AG09309 (cell line): ENCODE results near the gene PLXNC1.

Experiments used
- DNase-seq: peaks from one replicate; pipeline ENCODE4 v3.0.0-alpha.2; 2010; ENCODE audit warnings: low read depth
- H3K4me3 ChIP-seq: 2 replicates; pipeline ENCODE4 v1.5.1; 2011; ENCODE audit warnings: mild to moderate bottlenecking, low read depth, low read length, moderate library complexity; ENCODE audit not compliant: control insufficient read depth
- TF ChIP-seq, protein P1 (sequence below): IDR thresholded peaks from 2 replicates; pipeline ENCODE4 v1.5.1; 2011; ENCODE audit warnings: mild to moderate bottlenecking, low read depth, low read length, inconsistent platforms; ENCODE audit not compliant: insufficient read depth, control insufficient read depth; ENCODE audit errors: missing control alignments

PLXNC1 gene

DNA sequence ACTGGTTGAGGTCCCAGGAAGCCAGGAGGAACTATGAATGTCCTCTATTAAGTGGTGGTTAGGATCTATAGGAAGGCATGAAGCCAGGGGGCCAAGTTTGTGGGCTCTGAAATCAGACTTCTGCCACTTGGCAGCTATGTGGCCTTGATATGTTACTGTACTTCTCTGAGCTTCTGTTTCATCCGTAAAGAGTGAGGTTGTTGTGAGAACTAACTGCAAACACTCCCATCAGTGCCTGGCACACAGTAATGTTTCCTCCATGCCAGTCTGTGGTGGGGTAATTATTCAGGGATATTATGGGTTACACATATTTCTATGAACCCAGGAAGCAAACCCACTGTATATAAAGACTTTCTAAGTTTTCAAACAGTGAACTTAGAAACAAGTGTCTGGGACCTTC is 57.4 kb downstream of the PLXNC1 start:
- no peak for DNase-seq
- no peak overlapping the region for H3K4me3 ChIP-seq
- TF ChIP-seq, protein P1, sequence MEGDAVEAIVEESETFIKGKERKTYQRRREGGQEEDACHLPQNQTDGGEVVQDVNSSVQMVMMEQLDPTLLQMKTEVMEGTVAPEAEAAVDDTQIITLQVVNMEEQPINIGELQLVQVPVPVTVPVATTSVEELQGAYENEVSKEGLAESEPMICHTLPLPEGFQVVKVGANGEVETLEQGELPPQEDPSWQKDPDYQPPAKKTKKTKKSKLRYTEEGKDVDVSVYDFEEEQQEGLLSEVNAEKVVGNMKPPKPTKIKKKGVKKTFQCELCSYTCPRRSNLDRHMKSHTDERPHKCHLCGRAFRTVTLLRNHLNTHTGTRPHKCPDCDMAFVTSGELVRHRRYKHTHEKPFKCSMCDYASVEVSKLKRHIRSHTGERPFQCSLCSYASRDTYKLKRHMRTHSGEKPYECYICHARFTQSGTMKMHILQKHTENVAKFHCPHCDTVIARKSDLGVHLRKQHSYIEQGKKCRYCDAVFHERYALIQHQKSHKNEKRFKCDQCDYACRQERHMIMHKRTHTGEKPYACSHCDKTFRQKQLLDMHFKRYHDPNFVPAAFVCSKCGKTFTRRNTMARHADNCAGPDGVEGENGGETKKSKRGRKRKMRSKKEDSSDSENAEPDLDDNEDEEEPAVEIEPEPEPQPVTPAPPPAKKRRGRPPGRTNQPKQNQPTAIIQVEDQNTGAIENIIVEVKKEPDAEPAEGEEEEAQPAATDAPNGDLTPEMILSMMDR, result no peak

DNA sequence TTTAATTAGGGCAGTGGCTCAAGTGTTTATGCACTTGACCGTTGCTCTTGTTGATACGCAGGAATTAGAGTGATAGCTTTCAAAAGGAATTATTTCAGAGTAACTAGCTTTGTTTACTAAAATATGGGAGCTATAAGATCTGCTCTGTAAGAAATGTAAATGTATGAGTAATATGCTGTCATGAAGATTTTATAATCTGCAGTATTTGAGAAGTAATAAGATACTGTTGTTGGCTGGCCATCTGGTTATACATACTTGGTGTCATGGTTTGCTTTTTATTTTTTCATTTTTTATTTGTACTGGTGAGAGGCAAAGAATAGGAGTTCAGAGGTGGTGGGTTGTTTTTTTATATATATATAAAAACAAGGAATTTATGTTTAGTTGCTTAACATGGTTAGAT is 58.5 kb downstream of the PLXNC1 start:
- H3K4me3 ChIP-seq, result no peak overlapping the region
- no peak for DNase-seq
- TF ChIP-seq, protein P1, result no peak

DNA sequence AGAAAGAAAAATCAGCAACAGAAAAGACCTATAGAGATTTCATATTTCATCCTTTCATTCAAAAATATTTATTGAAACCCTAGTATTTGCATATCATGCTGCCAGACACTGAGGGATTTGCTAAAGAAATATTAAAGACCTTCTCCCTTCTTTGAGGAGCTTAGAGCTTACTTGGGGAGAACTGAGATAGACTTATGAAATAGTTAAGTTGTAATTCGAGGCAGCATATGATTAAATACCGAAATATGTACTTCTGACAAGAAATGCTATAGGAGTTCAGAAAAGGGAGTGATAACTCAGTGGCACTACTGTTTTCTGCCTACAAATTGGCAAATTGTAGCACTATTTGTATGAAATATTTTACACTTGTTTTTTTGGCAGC is 59.1 kb downstream of the PLXNC1 start:
- DNase-seq, result no peak
- TF ChIP-seq, protein P1, result no peak
- H3K4me3 ChIP-seq, result no peak overlapping the region

DNA sequence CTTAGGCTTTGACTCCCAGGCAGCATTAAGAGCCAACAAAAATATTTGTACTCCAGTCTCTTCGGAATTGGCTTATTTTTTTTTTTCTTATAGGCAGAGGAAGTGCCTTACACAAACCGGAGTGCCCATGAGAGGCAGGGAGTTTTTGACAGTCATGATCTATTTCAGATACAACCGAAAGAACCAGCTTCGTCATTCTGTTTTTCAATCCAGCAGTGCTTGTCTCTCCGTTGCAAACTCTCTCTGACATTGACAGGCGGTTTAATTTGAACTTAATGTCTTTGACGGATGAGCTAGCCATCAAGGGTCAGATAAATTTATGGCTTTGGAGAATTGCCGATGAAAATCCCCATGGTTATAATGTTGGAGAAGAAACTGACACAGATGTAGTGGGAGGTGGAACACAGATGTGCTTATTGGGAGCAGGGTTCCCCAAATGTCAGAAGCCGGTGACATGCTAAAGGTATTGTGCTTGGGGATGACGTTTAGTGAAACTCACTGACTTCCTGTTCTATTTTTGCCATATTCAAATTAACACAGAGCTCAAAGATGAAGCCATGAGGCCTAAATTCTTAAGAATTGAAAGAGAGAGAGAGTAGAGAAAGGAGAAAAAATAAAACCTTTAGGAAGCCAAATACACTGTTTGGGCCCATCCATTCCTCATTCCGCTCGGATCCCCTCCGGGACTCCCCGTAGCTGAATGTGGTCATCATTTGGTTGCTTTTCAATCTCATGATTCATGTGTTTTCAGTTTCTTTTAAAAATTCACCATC is 59.7 kb downstream of the PLXNC1 start:
- DNase-seq, result no peak
- H3K4me3 ChIP-seq, result no peak overlapping the region

DNA sequence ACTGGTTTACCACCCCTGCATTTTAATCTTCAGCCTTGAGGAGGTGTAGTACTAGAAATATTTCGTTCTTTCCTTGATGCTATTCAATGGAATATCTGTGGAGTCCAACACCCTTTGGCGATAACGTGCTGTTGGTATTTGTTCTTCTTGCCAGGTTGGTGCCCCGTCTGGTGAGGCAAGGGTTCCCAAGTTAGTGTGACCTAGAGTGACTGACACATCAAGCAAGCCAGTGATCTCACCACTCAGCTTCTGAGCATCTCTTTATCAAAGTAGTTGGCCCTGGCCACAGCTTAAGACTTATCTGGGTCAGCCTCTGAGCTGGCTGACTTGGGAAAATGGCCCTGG is 60.2 kb downstream of the PLXNC1 start:
- TF ChIP-seq, protein P1, result no peak
- H3K4me3 ChIP-seq, result no peak overlapping the region
- DNase-seq, result no peak

More for the DNA sequence above, 59.7 kb downstream of the PLXNC1 start:
- TF ChIP-seq, protein P1, result no peak

DNA sequence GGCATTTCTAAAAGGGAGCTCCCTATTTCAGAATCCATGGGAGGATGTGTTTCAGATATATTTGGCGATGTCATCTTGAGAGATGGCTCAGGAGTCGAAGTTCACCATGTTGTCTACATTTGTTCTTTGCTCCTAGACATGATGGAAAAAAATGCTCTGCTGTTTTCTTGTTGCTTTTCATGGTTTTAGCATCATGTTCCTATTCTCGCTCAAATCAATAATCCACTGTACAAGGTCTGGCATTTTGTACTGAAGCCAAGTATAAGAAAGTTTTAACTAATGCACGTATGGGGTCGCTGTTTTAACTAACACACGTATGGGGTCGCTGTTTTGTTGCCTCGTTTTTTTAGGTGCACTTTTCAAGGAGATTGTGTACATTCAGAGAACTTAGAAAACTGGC is 60.9 kb downstream of the PLXNC1 start:
- no peak overlapping the region for H3K4me3 ChIP-seq
- TF ChIP-seq, protein P1, result no peak
- DNase-seq, result no peak
